22Rv1 (cell line): Measurements from ENCODE around the gene CGNL1.

Experiments used
- CTCF ChIP-seq: fragments of 450-650 bp; IDR thresholded peaks from 2 replicates; pipeline ENCODE4 v1.5.1; 2017; ENCODE audit warnings: mild to moderate bottlenecking
- ZFX ChIP-seq: fragments of 450-650 bp; IDR thresholded peaks from 2 replicates; pipeline ENCODE4 v1.6.1; 2017; ENCODE audit warnings: antibody characterized with exemption, borderline replicate concordance

DNA sequence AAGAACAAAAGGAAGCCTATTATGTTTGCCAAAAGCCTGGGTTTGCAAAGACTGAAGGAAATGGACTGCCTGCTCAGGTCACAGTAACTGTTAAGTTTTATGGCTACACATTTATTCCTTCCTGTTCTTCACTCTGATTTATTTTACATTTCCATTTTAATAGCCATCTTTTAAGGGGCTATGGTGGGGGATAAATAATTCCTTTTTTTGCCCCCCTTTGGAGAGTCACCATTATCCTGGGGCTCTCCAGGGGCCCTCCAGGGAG lies 161.9 kb downstream of the CGNL1 start:
- TF ChIP-seq CTCF (no peak), ZFX (no peak)
